Endothelial cell of hepatic sinusoid (primary cell): Measurements from ENCODE around the gene ZNF664.

ENCODE experiments used
- in situ Hi-C: cut with HindIII; loops from 2 replicates; pipeline ENCODE4 v1.10.0; 2017; ENCODE audit warnings: low sequenced_read_pairs

The ZNF664 gene

DNA sequence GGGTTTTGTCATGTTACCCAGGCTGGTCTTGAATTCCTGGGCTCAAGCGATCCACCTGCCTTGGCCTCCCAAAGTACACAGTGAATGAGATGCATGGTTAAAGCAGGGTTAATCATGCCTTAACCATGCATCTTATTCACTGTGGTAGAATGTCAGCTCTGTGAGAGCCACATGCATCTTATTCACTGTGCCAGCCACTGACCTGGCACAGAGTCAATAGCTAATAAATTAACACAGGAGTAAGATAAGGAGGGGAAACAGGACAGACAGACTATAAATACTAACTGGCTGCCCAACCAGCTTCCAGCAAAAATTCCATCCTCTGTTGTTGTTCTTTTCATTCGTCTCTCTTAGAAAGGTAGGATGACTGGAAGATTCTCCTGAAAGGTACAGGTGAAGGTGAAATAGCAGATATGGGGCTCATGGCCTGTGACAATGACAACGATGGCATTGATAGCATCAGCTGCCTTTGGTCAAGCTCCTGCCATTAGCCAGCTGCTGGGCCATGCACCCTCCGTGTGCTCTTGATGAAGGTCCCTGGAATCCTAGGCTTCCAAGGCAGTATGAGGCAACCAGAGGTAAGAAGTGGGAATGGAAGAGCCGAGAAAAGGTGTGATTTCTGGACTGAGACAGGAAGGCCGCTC, 76.6 kb downstream of the ZNF664 start:
- in situ Hi-C loops, result loop anchor here (5.0 to 10.0 kb wide), 3 partner anchors 48 to 705 kb away; no protein-coding TSS in a partner anchor

DNA sequence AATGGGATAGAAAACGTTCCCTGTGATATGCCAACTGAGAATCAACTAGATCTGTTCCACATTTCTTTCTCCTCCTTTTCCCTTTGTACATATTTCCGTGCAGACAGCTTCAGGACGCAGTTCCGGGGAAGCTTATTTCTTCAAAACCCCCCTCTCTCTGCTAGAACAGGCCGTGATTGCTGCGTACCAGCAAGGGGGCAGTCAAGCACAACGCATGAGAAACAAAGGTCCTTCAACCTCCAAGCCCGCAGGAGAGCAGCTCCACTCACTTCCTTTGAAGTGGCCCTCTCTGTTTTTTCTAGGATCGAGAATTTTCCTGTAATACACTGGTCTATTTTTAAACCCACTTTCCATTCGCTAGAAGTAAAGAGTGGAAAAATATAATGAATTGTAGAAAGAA, 80.8 kb downstream of the ZNF664 start:
- in situ Hi-C loops, result loop anchor here (10.0 kb wide), 1 partner anchor 701 kb away; no protein-coding TSS in a partner anchor

DNA sequence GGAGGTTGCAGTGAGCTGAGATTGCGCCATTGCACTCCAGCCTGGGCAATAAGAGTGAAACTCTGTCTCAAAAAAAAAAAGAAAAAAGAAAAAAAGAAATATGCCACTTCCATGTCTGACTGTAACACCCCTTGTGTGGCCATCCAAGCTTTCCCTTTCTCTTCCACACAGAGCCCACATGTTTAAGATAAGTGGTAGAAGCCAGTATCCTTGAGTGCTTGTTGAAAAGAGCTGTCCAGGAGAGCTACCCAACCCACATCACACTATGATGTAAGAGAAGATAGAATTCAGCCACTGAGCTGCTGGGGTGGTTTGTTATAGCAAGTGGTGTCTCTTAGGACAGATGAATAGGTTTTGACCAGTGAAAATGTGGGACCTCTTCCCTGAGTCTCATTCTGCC, 82.1 kb downstream of the ZNF664 start:
- in situ Hi-C loops, result loop anchor here (10.0 kb wide), 1 partner anchor 700 kb away; no protein-coding TSS in a partner anchor

DNA sequence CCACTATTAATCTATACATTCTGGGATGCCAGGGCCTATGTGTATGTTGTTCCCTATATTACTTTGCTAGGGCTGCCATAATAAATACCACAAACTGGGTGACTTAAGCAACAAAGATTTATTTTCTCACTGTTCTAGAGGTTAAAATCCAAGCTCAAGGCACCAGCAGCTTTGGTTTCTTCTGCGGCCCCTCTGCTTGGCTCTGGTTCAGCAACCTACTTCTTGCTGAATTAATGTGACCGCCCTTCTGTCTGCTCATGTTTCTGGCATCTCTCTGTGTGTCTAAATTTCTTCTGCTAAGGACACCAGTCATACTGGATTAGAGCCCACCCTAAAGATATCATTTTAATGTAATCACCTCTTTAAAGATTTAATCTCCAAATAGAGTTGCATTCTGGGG, 84.7 kb downstream of the ZNF664 start:
- in situ Hi-C loops, result loop anchor here (10.0 kb wide), 1 partner anchor 697 kb away; no protein-coding TSS in a partner anchor

DNA sequence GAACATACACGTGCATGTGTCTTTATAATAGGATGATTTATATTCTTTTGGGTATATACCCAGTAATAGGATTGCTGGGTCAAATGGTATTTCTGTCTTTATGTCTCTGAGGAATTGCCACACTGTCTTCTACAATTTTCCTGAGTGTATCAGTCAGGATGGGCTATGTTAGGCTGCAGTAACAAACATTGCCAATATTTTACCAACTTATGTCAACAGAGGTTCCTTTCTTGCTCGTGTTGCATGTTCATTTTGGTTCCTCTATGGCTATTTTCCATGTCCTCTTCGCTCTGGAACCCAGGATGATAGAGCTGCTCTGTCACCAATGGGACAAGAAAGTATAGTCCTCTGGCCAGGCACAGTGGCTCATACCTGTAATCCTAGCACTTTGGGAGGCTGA, 86.7 kb downstream of the ZNF664 start:
- in situ Hi-C loops, result loop anchor here (10.0 kb wide), 1 partner anchor 695 kb away; no protein-coding TSS in a partner anchor
